GM19468 (cell line): ENCODE measurements around the gene SACS.
A peak's percentile ranks its signal among the peaks of the same experiment; 100 is the strongest.

Source experiments
- ATAC-seq: cut with Tn5 transposase; IDR thresholded peaks from one replicate; pipeline ENCODE4 v1.9.1; 2021; ENCODE audit warnings: mild to moderate bottlenecking, moderate library complexity, moderate number of reproducible peaks; ENCODE audit not compliant: unreplicated experiment; ENCODE audit errors: extremely low read depth

Gene SACS

DNA sequence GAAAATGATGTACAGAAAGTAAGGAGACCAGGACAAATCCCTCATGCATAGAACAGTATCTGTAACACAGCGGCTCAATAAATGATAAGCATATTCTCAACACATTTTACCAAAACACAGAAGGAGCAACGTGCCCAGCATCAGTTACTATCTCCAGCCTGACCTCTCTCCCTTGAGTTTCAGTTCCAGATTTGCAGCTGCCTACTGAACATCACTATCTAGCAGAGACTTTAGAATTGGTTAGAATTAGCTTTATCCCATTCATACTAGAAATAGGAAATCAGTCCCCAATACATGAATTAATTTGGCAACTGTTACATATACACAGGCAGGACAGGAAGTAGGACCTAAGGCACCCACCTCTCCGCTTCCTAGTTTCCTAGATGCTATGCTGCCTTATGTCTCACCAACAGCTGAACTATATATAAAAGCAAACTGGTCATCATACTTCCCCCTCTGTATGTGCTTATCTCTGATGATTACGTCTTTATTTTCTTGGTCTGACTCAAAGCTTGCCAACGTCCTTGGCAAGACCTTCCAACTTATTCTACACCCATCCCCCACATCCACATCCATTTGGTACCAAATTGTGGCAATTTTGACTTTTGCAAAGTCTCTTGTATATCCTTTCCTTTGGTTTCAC lies 61.1 kb downstream of the SACS start:
- no peak for ATAC-seq

DNA sequence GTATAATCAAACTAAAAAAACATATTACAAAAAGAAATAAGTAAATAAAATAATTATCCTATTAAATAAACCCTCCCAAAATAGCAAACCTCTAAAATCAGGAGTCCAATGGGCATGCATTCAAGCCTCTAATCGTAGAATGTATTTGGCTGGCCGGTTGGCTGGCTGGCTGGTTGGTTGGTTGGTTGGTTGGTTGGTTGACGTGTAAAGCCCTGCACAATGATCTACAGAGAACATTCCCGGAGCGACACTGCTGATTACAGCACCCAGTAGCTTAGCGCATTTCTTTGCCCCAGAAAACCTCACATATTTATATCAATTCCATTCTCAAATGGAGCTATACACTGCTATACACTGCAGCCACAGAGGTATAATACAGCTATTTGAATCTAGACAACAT lies 65.6 kb downstream of the SACS start:
- no peak for ATAC-seq

DNA sequence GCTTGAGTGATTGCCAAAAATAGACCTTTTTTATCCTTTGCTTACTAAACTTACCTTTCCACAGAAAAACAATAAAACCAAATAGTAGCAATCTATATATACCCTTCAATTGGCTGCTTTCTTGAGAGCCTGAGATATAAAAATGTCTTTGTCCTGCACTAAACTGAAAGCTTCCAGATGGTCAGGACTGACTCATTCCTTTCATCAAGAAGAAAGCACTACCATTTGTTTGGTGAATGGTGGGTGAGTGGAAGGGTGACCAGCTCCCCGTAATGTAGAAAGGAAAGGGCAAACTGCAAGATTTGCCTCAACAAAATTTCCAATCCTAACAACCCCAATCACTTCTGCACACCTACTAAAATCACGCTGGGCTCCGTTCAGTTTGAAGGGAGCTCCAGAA lies 67.8 kb downstream of the SACS start:
- no peak for ATAC-seq

DNA sequence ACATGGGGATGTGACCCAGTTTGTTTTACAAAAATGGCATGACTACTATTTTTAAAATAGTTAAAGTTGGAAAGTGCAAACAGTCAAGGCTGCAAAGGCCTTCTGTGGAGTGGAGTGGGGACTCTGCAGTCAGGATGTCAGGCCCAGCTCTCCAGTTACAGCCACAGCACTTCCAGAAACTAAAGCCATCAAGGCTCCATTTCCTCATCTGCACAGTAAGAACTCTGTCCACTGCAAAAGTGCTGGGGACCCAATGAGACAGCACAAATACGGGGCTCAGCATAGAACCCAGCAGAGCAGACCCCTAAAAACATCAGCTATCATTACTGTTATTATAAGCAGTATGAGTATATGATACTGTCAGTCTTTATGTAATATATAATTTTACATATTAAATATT lies 73.6 kb downstream of the SACS start:
- ATAC-seq = no peak

DNA sequence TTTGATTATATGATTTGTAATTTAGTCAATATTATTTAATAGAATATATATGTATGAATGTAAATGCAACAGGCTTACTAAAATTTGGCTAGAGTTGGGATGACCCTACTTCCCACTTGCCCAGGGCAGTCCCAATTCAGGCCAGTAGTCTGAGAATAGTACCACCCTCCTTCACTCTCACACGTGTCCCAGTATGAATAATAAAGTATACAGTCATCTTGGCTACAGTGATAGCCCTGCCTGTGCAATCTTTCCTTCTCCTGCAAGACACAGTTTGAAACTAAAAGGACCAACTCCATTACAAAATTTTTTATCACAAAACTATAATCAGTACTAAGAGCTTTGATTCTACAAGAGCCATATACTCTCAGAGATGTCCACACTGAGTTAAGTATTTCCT lies 76.2 kb downstream of the SACS start:
- no peak for ATAC-seq

DNA sequence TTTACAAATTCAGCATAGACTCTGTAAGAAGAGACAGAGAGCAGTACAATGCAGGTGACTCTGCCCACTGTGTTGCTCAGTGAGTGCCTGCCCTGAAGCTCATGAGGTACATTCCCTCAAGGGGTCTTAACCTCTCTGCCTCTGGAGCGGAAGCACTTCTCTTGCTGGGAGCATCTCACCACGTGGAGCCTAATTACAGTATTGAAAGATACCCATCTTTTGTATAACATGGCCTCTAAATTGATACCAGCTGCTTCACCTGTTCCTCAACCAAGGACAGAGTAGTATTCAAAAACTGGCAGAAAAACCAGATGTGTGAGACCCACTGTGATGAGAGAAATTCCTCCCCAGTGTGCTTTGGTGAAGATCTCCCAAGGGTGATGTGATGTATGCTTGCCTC lies 77.1 kb downstream of the SACS start:
- no peak for ATAC-seq

DNA sequence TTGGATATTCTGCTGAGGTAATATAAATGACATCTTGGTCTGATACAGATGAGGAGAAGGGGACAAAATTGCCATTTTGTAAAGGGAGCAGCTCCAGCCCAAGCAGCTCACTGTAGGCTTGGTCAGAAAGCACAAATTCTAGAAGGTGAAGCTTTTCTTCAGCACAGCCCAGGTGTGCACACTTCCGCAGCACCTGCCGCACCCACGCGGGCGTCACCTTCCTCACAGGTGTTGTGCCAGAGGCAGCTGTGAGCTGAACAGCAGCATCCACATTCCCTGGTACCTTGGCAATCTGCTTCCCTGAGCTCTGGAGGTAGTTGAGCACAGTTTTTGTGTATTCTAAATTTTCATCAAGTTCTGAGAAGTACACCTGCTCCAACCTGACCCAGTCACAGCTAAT lies 79.0 kb downstream of the SACS start:
- no peak for ATAC-seq

DNA sequence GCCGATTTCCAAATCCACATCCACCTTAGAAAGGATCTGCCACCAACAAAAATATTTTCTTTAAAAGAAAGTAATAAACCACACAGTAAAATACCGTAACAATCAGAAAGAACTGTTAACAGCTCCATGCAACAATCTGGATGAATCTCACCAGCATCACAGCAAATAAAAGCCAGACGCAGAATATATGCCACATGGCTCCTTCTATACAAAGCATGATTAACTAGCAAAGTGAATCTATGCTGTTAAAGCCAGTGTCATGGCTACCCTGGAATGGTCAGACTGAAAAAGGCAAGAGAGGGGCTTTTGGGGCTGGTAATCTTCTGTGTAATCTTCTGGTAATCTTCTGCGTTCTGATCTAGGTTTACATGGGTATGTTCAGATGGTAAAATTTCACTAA lies 81.3 kb downstream of the SACS start:
- no peak for ATAC-seq

DNA sequence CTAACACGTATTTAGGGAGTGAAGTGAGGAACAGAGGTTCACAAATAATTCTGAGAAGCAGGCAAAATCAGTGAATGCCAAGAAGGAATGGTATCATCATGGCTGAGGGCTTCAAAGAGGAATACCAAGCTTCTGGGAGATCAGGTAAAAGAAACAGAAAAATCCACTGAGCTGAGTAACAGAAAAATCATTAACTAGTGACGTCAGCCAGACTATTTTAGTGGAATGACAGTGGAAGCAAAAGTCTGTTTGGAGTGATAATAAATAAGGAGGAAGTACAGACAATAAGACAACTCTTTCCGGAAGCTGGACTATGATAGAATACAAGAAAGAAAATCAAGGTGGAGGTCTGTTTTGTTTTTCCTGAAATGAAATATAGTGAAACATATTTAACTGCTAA lies 83.5 kb downstream of the SACS start:
- no peak for ATAC-seq

DNA sequence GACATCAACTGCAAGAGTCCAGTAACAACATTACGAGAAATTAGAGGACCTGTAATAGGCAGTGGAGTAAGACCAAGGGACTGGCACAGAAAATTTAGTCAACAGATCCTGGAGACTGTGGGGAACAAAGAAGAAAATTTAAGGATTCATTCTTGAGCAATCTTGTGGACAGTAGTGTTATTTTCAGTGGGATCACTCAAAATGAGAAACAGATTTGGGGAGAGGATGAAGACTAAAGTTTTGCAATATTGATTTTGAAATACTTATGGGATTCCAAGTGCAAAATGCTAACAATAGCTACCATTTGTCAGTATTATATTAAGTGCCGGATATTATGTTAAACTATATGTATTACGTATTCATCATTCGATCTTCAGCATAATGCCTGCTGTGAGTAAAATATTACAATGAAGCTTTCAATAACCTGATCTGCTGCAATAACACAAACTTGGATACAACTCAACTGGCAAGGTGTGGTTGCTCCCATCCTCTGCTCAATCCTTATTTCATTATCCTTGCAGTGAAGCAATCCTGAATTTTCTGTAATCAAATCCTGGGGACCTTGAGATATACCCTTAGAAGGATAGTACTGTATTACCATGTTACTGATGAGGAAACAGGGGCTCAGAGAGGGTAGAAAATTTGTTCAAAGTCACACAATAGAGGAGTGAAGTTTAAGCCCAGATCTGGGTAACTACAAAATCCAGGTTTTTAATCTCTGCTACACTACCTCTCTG lies 84.2 kb downstream of the SACS start:
- no peak for ATAC-seq

DNA sequence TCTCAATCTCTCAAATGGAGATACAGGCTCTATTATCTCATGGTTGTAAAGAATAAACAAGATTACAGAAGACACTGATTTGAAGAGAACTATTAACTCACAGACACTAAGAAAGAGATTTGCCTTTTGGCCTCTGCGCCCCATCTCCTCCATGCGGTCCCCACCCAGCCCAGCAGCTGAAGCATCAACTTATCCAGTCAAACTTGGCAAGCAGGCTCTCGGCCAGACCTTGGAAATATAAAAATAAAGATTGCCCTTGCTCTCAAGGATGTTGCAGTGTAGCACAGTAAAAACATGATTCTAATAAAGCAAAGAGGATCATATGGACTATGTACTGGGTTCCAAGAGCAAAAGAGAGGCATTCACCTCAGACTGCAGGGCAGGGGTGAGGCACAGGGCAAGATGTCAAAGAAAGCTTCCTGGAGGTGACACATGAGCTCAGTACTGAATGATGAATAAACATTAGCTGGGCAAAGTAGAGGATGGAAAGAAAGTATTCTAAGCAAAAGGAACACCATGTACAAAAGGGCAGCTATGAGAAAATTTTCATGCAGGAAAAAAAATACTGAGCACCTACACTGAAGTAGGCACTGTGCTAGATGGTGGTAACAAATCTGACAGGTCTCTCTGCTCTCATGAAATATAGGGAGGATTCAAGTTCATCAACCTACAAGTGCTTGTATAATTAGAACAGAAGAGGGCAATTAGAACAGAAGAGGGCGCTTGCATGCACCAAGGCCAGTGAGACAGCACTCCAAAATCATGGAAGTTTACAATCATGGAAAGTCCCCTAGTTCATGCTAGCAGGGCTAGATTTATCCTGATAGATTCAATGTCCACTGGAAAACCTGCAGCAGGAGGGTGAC lies 85.0 kb downstream of the SACS start:
- no peak for ATAC-seq

DNA sequence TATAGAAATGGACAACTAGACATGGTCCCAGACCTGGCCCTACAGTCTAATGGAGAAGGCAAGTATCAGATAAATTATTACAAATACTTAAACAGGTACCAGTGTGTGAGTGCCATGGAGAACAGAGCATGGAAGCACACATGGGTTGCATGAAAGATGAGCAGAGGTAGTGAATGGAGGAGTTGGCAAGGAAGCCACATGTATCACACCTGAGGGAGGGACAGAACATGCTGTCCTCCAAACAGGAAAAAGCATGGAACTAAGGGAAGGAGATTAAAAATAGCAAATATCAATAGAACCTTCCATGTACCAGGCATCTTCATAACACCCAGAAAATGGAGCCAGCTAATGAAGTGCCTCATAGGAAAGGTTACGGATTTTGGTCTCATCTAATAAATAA lies 85.9 kb downstream of the SACS start:
- no peak for ATAC-seq

DNA sequence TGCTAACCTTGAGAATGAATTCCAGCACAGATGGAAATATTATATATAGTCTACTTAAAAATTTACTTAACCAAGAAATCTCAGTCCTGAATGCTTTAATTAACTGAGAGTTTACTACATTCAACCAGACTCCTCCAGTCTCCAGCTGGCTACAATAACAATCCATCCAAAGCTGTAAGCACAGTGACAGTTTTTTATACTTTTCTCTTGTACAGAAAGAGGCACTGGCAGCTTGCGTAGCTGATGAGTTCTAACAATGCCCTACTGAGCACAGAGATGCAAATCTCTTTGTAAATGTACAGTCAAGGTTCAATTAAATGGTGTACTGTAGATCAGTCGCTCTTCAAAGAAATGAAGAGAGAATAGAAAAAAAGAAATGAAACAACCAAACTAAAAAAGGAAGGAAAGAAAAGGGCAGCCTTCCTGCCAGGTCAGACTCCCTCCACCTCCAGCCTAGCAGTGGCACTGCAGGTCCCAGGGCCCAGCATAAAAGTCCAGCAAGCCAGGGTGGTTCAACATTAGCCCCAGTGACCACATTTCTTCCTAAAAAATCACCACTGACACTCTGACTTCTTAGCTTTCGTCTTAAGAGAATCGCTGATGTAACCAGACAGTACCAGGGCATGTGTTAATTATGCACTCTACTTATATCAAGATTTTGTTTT lies 88.4 kb downstream of the SACS start:
- no peak for ATAC-seq

DNA sequence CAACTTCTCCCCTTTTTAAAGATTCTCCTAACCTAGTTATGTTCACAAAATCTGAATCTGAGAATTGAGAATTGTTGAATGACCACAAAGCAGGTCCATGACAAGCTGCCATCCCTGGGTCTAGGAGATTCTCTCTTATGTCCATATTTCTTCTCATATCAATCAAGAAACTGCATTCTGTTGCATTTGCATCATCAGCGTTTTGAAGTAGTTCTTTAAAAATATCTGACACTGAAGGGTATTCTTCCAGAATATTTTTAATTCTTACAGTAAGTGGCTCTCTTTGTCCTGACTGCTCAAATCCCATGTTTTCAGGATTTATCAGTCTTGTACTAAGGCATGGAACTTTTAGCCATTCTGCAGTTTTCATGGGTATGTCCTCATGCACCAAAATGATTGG lies 94.3 kb downstream of the SACS start:
- ATAC-seq = no peak

DNA sequence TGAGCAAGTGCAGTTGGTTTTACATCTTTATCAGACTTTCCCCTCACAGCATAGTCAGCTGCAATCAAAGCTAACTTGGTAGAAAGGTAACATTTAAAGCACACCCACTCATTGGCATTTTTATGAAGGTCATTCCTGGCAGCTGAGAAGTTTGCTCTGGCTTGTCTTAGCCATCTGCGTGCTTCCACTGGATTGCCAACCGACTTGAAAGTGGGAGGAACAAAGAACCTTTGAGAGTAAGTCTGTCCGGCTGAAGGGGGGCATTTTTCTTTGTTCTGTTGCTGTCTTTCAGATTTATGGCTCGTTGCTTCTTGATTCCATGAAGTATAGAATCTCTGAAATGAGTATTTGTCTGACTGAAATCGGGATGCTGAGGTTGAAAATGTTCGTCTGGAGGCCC lies 103.1 kb downstream of the SACS start:
- no peak for ATAC-seq

DNA sequence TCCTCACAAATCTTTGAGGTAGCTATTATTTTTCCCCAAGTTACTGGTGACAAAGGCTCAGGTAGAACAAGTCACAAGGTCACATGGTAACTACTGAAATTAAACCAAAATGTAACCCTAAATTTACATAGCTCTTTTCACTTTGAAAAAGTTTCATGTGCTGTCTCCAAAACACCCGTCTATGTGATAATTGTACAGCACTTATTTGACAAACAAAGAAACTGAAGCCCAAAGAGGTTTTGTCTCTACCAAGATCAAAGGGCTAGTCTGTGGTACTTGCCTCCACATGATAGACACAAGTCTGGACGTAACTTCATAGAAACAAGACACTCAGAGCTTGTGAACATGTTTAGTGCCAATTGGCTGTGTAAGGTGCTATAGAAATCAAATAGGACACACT lies 108.3 kb downstream of the SACS start:
- peak; percentile 31 for ATAC-seq

DNA sequence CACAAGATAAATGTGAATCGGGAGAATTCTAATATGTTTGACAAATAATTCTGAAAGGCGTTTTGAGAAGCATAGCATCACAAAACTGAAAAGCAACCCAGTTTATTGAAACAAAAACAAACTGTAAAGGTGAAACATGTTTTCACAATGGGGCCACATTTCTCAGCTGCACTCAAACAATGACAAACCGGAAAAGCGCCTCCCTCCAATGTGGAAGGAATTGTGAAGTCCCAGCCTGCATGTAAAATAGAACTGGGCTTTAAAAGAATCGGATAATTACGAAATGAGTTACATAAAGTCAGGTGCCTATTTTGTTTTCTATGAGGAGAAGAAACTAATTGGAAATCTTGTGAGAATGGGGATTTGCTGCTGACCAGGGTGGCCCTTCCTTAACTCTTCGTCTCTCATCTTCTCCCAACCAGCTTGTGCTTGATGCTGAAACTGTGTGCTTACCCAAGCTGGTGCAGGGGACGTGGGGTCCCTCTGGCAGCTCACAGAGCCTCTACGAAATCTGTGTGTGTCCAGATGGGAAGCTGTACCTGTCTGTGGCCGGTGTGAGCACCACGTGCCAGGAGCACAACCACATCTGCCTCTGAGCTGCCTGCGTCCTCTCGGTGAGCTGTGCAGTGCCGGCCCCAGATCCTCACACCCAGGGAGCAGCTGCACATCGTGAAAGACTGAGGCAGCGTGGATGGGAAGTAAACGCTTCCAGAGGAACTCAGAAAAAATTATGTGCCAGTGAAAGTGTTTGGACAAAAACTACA lies 109.4 kb downstream of the SACS start:
- ATAC-seq = no peak

DNA sequence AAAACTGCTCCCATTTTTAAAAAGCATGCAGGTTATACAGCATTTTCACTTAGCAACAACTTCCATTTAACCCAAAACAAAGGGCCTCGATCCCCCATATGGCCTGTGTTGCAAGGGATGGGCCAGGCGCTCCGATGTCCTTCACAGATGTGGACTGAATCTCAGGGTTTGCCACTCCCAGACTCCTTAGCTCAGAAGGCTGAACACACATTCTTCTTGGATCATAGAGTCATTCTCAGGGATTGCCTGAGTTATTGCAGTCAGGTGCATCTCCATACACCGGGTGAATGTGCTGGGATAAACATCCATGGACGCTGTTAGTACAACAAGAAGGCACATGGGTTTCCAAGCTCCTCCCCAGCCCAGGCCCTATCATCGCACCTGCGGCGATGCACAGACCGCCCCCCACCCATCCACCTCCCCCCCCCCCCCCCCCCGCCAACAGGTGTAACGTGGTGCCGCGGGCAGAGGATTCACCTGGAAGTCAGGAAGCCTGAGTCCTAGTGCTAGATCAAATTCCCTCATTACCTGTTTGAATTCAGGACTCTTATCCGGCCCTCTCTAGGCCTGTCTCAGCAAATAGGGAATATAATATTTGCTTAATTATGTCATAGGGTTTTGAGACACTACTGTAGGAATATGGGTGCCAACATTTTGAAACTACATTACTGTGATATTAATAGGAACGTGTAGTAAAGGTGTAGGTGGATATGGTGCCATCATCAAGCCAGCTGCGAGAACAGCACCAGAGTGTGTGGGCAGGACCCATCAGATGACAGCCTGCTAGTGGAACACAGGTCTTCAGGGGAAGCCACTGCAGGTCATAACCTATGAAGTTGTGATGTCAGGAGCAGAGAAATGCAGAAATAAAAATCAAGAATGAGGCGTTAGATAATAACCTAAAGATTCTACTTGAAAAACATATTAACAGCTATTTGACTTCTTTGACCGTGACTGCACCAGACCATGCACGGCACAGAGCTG lies 110.9 kb downstream of the SACS start:
- ATAC-seq = no peak
